Suppressor macrophage treated with lipopolysaccharide for 1 hour (primary cell): ENCODE data around the gene ITGB8.

ENCODE experiments used
- DNase-seq, 3 donors: peaks; one replicate each; pipeline ENCODE4 v3.0.0-alpha.2; 2020 to 2022

The ITGB8 gene

DNA sequence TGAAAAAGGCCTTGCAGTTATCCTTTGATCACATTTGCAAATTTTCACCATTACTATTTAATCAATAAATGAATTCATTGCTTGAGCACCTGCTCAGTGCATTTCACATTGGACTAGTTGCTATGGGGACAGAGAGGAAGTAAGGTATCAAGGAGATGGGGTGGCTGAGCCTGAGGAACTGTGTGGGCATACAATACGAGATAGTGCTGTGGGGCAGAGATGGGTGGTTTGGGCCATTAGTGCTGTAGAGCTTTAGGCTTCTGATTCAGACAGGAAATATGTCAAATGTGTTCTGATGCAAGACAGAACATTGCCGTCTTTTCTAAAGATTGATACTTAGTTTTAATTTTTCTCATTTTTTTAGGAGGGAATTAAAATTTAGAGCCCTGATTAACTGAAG is 13.2 kb downstream of the ITGB8 start:
- DNase-seq = peak in 1 of 3 donors; percentile 34

DNA sequence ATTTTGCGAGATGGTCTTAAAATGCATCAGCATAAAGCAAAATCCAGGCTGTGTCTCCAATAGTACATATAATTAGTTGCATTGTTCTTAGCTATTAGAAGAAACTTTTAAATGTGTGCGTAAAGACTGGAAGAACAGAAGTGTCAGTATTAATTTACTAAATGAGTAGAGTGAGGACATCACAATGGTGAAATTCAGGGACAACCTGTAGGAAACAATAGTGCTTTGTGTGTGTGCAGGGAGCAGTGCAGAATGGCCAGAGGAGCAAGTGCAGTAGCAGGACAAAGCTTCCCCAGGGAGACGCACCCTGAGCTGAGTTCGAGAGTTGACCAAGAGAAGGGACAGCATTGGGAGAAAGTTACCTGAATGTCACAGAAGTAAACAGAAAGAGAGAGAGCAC is 13.7 kb downstream of the ITGB8 start:
- no peak for DNase-seq

DNA sequence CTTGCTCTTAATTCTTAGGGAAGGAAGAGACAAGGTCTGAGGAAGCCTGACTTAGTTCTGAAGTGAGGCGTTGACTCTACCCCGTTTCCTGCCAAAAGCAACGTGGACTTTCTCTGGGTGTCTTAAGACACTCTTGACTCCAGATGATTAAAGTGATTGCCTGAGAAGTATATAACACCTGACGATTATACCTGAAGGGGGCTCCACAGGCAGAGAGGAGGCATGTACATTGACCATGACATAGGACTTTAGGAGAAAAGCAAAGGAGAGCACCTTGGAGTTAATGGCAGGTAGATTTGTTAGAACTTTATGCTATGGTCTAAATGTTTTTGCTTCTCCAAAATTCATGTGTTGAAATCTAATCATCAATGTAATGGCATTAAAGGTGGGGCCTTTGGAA is 15.9 kb downstream of the ITGB8 start:
- peak in 1 of 3 donors; percentile 18 for DNase-seq

DNA sequence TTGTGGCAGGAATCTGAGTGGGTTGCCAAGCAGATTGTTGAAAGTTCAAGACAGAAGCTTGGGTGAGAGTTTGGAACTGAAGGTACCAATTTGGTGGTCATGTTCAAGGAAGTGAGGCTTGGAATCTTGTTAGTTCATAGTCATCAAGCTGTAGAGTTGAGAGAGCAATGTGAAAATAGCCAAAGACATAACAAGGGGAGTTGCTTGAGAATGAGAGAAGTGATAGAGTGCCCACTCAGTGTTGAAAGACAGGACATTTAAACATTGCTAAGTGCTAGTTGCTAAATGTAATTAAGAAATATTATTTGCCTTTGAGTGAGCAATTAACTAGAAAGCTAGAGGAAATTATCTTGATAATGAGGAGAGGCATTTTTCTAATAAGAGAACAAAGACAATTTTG is 17.0 kb downstream of the ITGB8 start:
- peak in 1 of 3 donors; percentile 47 for DNase-seq

DNA sequence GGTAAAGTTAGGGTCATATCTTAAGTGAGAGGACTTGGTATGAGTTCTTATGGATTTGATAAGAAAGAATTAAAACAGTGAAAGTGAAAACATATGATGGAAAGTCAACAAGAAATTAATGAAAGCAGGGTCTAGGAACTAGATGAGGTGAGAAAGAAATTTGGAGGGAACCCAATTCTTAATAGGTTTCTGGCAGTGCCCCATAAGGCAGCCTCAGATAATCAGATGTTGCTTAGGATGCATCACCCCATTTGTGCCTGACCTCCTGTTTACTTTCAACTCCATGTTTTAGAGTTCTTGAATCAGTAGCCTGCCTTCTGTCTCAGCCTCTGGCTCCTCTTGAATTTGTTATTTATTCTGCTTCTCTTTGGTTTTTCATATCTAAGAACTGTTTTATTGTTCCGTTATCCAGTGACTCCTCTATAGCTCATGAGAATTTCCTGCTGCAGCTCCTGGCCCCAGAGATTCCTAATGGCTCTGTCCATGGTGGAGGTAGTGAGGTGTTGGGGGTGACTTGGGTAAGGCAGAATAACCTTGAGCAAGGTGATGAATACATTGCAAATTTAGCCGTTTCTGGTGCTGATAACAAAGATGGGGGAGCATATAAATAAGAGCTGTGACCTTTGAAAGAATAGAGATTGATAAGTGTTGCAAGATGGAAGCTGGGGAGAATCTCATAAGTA is 17.6 kb downstream of the ITGB8 start:
- no peak for DNase-seq

DNA sequence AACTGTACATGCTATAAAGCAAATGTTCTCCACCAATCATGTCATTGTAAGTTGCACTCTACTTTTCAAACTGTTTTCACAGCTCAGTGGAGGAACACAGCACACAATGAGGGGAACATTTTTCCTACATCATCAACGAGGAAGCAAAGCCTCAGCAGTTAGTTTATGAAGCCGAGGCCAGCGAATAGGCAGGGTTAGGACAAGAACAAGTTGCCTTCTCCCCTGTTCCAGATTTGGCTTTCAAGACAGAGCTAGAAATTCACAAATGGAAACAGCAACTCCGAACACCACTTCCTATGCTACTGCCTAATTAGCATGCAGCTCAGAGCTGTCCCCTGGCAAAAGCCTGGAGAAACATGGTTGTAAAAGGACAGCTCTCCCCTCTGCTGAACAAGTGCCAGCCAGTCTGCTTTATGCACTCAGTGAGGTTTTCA is 19.8 kb downstream of the ITGB8 start:
- no peak for DNase-seq

DNA sequence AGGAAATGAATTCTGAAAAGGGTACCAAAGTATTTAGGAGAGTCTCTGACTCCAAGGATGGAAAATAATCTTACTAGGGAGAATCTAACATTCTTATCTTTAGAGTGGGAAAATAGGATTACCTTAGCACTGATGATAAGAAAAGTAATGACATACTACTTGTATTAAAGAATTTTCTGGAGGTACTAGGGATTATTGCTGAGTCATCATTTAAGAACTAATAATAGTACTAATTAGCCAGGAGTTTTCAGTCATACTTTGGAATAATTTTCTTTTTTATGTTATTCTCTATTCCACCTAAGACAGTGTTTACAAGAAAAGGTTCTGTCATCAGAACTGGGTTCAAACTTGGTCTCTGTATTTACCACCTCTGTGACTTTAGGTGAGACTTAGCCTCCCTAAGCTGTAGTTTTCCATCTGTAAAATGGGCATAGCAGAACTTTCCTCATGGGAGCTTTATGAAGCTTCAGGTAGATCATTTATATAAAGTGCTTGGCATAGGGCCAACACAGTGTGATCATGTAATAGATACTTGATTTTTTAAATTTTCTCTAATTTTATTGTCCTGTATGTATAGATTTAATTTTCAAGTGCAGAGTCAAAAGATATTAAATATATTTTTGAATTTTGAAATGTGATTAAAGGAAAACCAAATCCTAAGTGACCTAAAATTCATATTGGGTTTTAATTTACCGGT is 20.4 kb downstream of the ITGB8 start:
- no peak for DNase-seq

DNA sequence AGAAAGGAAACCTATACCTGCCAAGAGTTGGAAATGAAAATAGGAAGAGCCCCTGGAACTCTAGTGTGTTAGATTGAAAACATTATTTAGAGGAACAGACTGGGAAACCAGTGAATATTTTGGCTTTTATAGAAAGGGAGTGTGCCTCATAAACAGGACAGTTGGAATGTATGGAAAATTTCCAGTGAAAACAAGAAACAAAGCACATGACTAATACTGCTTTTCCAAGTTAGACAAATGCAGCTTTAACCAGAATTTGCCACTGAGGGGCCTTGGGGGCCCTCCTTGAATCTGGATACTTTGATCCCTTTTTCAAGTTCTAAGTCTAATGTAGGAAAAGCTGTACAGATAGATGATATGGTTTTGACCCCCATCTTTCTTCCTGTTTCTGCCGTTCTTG is 21.2 kb downstream of the ITGB8 start:
- peak in 1 of 3 donors; percentile 43 for DNase-seq

DNA sequence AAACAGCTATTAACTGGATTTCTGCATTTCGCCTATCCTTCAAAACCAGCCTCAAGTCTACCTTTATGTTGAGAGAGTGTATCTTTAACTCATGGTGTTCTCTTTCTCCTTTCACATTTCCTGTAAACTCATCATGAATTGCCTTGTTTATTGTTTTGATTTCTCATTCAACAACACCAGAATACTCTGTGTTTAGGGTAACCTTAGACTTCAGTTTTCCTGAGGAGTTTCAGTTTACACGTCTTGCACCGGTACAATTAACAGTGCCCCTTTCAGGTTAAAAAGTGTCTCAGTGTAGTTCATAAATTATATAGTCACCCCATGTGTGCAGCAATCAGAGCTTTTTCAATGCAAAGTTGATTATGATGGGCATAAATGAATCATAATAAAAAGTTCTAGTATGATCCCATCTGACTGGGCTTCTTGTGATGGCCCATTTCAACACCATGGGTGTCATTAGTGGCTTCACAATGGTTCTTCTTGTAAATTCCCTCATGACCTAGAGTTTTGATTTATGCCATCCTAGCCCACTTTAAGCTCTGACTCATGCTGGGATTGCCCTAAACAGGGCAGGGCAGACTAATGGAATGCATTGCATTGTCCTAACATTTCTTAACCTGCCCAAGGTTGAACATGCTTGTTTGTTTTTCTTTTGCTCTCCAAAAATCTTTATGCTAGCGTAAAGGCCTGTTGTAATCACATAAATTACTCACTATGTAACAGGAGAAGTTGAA is 22.0 kb downstream of the ITGB8 start:
- DNase-seq = peak; percentile 83 to 97 (median 89)

DNA sequence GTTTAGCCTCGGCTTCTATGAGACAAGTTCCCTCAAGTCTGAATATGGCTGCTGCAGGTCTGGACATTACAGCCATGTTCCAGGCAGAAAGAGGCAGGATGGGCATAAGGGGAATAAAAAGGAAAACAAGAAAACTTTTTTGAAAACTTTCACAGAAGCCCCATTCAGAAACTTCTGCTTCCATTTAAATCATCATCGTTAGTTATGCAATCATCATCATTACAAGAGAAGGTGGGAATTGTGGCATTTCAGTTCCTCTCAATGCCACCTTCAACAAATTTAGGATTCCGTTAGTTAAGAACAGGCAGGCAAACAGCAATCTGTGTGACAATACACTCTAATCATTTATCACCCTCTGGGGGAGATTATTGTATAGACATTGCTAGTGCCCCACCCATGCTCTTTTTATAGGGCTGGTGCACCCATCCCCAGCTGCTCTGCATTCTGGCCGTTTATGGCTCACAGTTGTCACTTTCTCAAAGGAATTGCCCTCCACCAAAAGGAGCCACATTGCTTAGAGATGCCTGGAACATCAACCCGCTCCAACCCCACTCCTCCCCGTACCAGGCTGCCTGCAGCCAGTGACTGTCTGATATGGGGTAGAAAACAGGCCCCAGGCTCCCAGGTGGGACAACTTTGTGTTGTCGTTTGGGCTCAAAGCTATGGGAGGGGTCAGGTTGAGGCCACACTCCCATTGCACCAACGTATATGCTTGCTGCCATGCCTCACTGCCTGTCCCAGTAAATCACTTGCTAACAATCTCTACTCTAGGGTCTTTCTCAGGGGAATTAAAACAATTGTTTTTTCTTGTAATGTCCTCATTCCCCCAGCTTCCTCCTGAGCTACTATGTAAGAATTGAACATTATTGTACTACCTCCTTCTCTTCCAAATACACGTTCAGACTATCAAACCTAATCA is 24.2 kb downstream of the ITGB8 start:
- DNase-seq = peak in 2 of 3 donors; percentile 50 to 54

DNA sequence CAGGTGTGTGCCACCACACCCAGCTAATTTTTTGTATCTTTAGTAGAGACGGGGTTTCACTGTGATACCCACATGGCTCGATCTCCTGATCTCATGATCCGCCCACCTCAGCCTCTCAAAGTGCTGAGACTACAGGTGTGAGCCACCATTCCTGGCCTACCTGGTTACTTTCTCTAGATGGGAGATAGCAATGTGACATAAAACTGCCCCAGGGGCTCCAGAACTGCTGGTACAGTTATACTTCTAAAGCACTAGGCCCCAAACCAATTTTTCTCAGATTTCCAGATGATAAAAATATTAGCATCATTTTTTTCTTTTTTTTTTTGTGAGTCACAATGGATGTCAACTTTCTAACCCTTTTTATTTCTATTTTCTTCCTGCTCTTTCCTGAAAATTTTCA is 27.4 kb downstream of the ITGB8 start:
- DNase-seq = no peak

DNA sequence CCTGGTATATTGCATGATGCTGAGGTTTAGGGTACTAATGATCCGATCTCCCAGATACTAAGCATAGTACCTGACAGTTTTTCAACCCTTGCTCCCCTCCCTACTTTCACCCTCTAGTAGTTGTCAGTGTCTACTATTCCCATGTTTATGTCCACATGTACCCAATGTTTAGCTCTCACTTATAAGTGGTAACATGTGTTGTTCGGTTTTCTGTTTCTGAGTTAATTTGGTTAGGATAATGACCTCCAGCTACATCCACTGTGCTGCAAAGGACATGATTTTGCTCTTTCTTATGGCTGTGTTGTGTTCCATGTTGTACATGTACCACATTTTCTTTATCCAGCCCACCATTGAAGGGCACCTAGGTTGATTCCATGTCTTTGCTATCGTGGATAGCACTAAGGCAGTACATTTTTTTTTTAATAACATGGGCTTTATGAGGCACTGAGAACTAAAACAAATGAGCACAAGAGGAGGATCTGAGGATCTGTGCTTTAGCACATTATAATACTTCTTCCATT is 28.1 kb downstream of the ITGB8 start:
- no peak for DNase-seq

DNA sequence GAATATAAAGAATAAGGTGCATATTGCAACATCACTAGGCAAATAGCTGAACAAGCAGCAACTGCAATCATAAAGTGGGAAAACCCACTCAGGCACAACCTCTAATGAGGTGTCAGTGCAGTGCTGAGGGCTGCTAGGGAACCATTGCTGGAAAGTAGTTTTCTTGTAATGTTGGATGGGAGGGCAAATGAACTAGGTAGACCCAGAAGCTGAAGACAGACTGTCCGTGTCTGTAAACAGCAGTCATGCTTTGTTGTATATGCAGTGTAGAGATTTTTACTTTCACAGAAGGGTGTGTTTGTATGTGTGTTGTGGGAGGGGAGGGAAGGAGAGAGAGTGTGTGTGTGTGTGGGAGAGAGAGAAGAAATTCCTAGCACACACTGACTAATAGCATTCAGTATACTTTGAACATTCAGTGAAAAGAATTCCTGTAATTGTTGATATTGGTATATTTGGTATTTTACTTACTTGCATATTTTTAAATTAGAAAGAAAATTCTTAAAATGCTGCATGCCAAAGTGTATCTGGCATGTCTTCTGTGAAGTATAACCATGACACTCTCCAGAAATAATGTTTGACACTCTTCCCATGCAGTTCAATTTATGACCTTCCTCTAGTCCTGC is 28.8 kb downstream of the ITGB8 start:
- no peak for DNase-seq

DNA sequence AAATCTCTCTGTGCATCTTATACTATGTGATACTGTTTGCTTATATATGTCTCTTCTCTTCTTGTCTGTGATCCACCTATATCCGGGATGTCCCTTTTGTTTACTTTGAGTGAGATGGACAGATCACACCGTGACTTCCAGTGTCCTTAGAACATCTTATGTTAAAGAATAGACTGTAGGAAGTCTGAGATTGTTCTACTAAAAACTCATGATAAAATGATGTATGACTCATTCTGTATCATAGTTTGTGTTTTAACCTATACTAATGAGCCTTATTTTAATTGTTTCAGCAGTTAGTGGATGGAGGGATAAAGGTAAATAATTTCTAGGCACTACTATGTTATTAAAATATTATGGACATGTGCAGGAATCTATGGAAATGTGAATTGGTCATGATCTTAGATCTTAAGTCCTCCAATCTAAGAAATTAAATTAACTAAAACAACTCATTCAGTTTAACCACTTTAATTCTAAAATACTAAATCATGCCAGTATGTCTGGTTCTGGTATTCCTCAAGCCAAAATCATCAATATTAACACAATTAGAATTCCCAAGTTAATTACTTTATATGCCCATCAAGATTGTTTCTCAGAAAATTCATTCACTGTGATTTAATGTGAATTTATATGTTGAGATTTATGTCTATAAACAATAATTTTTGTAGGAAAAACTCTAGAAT is 32.0 kb downstream of the ITGB8 start:
- no peak for DNase-seq

DNA sequence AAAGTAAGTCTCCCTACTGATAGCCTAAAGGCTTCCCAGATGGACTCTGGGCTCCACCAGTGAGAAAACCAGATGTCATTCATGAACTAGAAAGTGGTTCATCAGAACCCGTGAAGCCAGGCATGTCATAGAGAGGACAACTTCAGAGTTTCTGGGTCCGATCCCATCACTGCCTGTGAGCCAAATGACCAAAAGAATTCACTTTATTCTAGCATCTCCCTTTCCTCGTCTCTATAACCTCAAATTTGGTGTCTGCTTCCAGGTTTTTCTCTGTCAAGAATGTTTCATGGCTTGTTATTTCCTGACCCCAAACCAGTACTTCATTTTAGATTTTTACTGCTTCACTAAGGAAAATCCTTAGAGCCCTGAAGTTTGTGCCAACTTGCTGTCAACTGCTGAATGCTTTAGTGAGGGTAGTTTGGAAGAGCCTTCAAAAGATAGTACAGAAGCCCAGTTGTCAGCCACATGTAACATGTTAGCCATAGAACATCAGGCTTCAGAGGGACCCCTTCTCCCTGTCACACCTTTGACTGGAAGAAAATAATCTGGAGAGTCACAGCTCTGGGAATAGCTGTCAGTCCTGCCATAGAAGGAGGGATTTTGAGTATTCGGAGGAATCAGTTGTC is 34.0 kb downstream of the ITGB8 start:
- no peak for DNase-seq

DNA sequence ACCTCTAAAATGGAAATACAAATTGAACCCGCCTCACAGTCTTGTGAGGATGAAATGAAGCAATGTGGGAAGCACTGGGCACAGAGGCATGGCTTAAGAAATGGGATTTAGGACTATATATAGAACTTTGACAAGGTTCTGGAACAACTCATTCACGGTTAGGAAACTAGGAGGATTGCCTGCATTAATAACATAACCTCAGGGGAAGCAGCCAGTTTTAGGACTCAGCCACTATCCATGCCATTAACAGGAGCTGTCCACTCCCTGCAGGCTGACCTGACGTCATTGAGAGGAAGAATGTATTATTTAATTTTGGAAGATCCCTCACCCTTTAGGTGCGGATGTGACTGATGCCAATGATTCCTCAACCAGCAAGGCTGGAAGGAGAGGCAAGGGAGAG is 34.8 kb downstream of the ITGB8 start:
- DNase-seq = no peak

DNA sequence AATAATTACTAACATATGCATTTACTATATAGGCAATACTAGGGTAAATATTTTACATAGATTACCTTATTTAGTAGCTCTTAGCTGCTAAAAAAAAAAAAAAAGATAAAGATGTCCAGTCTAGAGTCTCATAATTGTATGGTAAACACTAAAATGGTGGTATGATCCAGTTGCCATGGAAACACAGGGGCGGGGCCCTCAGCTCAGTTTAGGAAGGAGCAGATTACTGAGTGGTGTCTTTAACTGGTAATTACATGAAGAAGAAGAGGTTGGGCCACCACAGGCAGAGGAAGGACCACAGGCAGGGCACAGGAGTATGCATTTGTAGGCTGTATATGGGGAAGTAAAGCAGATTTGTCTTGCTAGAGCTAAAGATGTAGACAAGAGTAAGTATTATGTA is 43.7 kb downstream of the ITGB8 start:
- no peak for DNase-seq

DNA sequence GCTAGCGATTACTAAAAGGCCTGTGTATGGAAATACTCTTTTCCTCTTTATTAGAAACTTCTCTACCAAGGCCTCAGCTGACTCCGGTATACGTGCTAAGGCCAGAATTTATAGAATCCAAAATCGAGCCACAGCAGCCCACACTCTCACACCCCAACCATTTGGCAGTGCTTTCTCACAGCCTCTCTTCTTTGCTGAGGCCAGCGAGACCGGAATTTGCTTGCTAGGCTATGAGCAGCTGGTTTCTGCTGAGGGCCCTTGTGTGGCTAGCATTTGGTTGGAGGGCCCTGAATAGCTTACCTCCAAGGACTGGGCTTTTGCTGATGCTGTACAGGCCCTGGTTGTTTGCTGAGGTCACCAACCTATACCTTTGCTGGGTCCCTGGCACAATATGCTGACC is 46.1 kb downstream of the ITGB8 start:
- no peak for DNase-seq

DNA sequence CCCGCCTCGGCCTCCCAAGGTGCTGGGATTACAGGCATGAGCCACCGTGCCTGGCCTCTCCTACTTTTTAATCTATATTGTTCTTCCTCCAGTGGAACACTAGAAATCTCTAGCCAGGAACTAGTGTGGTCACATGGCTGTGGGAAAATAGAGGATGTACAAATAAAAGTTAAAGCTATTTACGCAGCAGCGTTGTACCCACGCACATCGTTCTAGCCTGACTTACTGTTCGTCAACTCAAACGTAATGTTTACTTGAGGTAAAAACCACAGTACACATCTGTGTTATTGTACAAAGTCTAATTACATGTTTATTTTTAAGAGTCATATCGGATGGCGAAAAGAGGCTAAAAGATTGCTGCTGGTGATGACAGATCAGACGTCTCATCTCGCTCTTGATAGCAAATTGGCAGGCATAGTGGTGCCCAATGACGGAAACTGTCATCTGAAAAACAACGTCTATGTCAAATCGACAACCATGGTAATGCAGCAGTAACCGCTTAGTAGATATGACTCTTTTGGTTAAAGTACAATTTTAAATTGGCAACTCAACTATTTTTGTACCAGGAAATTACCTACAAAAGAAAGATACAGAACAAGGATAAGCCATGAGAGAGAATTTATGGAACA is 50.8 kb downstream of the ITGB8 start:
- DNase-seq = no peak

DNA sequence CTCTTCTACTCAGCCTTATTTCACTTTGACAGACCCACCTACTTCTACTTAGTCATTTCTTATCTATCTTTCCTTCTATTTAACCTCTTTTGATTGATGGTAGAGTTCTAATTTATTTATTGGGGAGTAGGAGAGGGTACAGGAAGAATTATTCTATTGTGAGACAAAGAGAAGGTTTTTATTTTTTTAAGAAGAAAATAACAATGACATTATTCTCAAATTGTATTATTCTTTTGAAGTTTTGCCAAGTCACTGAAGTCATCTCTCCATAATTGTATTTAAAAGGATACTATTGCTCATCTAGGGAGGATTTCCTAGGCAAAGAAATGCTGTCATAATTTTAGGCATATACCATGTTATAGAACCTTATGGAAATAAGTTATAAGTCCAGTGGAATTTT is 52.7 kb downstream of the ITGB8 start:
- DNase-seq = no peak

DNA sequence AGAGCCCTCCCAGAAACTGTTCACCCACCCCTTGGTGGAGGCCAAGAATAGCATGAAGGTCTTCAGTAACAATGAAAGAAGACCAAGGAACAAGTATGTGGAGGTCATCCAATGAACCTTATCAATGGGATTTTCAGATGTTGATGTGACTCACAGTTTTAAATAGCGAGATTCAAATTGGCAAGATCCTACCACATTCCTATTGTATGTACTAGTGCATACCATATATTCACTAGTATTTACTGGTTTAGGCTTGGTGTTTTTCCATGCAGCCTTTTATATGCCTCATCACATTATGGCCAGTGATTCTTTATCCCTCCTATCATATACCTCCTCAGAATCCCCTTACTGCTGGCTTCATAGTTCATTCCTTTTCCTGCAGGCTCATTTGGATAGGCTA is 54.4 kb downstream of the ITGB8 start:
- no peak for DNase-seq
